T-helper 1 cell treated with Interleukin-12 subunit alpha and Interleukin-12 subunit beta and Interleukin-4 antibody, amounts not matched to agents 30 μg/mL and 1 μg/mL, for 36 hours (primary cell): Measurements from ENCODE around the gene RIMOC1.
A peak's percentile ranks its signal among the peaks of the same experiment; 100 is the strongest.
"Not testable (repeated sequence)": the region's sequence is repeated elsewhere in the genome, so short reads cannot be mapped to it uniquely, and the experiment has no call there.

ENCODE experiments used
- H3K27ac Mint-ChIP-seq: one replicate; pipeline ENCODE4 v1.8.0; 2021; ENCODE audit warnings: mild to moderate bottlenecking, mixed read lengths
- H3K27me3 Mint-ChIP-seq: one replicate; pipeline ENCODE4 v1.8.0; 2021; ENCODE audit warnings: low read depth, mixed read lengths
- H3K36me3 Mint-ChIP-seq: one replicate; pipeline ENCODE4 v1.8.0; 2021; ENCODE audit warnings: low read depth, mixed read lengths
- H3K4me1 Mint-ChIP-seq: one replicate; pipeline ENCODE4 v1.8.0; 2021; ENCODE audit warnings: low read depth, mixed read lengths
- H3K4me3 Mint-ChIP-seq: one replicate; pipeline ENCODE4 v1.8.0; 2021; ENCODE audit warnings: mild to moderate bottlenecking, moderate library complexity, mixed read lengths
- H3K9me3 Mint-ChIP-seq: one replicate; pipeline ENCODE4 v1.8.0; 2021; ENCODE audit warnings: mixed read lengths

RIMOC1 gene

GRCh38 chr5:41918105-41918504 lies 14.0 kb downstream of the RIMOC1 start:
- Mint-ChIP-seq H3K27ac (no peak overlapping the region), H3K4me3 (no peak overlapping the region), H3K27me3 (no peaks in the 10 kb centered on the region), H3K4me1 (peaks cover 4% of the 10 kb centered on the region), H3K36me3 (peaks cover 52% of the 10 kb centered on the region), H3K9me3 (no peaks in the 10 kb centered on the region)

DNA sequence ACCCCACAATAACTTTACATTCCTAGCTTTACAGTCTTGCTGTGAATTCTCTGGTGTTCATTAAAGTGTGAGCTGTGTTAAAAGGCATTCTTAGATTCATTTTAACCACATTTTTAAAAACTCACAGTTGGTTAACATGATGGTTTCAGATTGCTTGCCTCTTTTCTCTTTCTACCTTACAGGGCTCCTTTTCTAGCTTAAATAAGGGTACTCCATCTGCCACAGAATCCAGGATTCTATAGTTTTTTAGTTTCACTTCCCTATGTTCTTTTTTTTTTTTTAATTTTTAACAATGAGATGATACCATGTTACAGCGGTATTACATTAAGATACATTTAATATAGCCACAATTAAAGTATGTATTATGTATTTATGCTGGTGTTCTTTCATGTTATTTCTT lies 17.0 kb downstream of the RIMOC1 start:
- H3K9me3 Mint-ChIP-seq: no peaks in the 10 kb centered on the region
- H3K4me3 Mint-ChIP-seq: no peak overlapping the region
- no peaks in the 10 kb centered on the region for H3K27me3 Mint-ChIP-seq
- H3K4me1 Mint-ChIP-seq: peaks cover 17% of the 10 kb centered on the region
- H3K36me3 Mint-ChIP-seq: peaks cover 30% of the 10 kb centered on the region
- no peak overlapping the region for H3K27ac Mint-ChIP-seq

GRCh38 chr5:41921874-41922273 lies 17.7 kb downstream of the RIMOC1 start:
- H3K9me3 Mint-ChIP-seq: no peaks in the 10 kb centered on the region
- peaks cover 20% of the 10 kb centered on the region for H3K4me1 Mint-ChIP-seq
- no peaks in the 10 kb centered on the region for H3K27me3 Mint-ChIP-seq
- H3K27ac Mint-ChIP-seq: no peak overlapping the region
- no peak overlapping the region for H3K4me3 Mint-ChIP-seq
- peaks cover 30% of the 10 kb centered on the region for H3K36me3 Mint-ChIP-seq

GRCh38 chr5:41924526-41924871 lies 20.4 kb downstream of the RIMOC1 start:
- no peaks in the 10 kb centered on the region for H3K9me3 Mint-ChIP-seq
- peaks cover 22% of the 10 kb centered on the region for H3K4me1 Mint-ChIP-seq
- peak overlapping the region; percentile 95 for H3K27ac Mint-ChIP-seq
- peaks cover 15% of the 10 kb centered on the region for H3K36me3 Mint-ChIP-seq
- peak overlapping the region; percentile 78 for H3K4me3 Mint-ChIP-seq
- no peaks in the 10 kb centered on the region for H3K27me3 Mint-ChIP-seq

DNA sequence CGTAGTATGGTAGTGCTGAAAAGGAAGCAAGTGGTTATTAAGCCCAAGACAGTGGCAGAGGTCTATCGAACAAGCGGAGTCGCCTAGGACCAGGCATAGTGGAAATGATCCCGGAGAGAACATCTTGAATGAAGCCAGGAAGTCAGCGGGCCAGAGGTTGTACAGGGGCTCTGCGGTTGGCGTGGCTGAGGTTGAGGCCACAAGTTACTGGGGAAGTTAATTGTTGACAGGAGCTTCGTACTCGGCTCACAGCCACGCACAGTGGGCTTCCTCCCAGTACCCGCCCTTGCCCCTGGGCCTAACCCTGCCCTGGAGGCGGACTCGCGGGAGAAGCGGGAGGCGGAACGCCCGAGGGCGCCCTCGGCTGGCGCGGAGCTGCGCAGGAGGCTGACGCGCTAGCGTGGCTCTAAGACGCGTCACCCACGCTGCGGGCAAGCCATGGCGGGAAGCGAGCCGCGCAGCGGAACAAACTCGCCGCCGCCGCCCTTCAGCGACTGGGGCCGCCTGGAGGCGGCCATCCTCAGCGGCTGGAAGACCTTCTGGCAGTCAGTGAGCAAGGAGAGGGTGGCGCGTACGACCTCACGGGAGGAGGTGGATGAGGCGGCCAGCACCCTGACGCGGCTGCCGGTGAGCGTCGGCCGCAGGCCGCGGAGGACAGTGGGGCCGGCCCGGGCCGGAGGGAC lies 20.9 kb downstream of the RIMOC1 start, which contains the start of gene FBXO4:
TSS of gene FBXO4 (plus strand) at position 410 of the 683 bp plus-strand sequence. CDS start at position 439, 29 bp downstream.
- peaks cover 22% of the 10 kb centered on the region for H3K4me1 Mint-ChIP-seq
- H3K36me3 Mint-ChIP-seq: peaks cover 15% of the 10 kb centered on the region
- peak within 1 kb of the TSS; percentile 78 for H3K4me3 Mint-ChIP-seq
- peak within 1 kb of the TSS; percentile 95 for H3K27ac Mint-ChIP-seq
- H3K9me3 Mint-ChIP-seq: no peaks in the 10 kb centered on the region
- no peaks in the 10 kb centered on the region for H3K27me3 Mint-ChIP-seq

DNA sequence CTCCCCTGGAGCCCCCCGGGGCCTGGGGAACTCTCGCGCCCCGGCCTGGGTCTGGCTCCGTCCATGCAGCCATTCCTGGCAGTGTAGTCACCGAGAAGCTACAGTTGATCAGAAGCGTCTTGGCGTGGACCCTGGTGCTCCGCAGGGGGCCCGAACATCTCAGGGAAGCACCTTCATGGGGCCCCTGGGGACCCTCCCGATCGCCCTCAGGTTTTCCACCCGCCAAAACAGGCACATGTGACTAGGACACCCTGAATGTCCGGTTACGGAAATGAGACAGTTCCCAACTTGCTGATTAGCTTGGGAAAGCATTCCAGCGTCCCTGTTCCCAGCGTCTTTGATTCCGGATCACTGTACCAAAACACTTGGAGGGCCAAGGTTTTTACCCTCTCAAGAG lies 21.4 kb downstream of the RIMOC1 start:
- no peaks in the 10 kb centered on the region for H3K27me3 Mint-ChIP-seq
- H3K4me3 Mint-ChIP-seq: peak overlapping the region; percentile 78
- H3K4me1 Mint-ChIP-seq: peaks cover 22% of the 10 kb centered on the region
- H3K27ac Mint-ChIP-seq: peak overlapping the region; percentile 90
- no peaks in the 10 kb centered on the region for H3K9me3 Mint-ChIP-seq
- H3K36me3 Mint-ChIP-seq: peaks cover 16% of the 10 kb centered on the region

- Mint-ChIP-seq H3K27me3 (no peaks in the 10 kb centered on the region), H3K27ac (no peak overlapping the region), H3K9me3 (peaks cover 7% of the 10 kb centered on the region), H3K4me3 (no peak overlapping the region), H3K4me1 (peaks cover 19% of the 10 kb centered on the region), H3K36me3 (peaks cover 23% of the 10 kb centered on the region)
Observed at GRCh38 chr5:41927604-41928003, 23.5 kb downstream of the RIMOC1 start.

- Mint-ChIP-seq H3K36me3 (peaks cover 28% of the 10 kb centered on the region), H3K27ac (no peak overlapping the region), H3K4me3 (no peak overlapping the region), H3K27me3 (no peaks in the 10 kb centered on the region), H3K9me3 (peaks cover 7% of the 10 kb centered on the region), H3K4me1 (peaks cover 17% of the 10 kb centered on the region)
Observed at GRCh38 chr5:41929035-41929434, 24.9 kb downstream of the RIMOC1 start.

GRCh38 chr5:41932770-41933169 lies 28.6 kb downstream of the RIMOC1 start:
- Mint-ChIP-seq H3K4me3 (no peak overlapping the region), H3K36me3 (peaks cover 28% of the 10 kb centered on the region), H3K4me1 (no peaks in the 10 kb centered on the region), H3K27ac (no peak overlapping the region), H3K9me3 (peaks cover 7% of the 10 kb centered on the region), H3K27me3 (no peaks in the 10 kb centered on the region)

GRCh38 chr5:41935544-41935943 lies 31.4 kb downstream of the RIMOC1 start:
- Mint-ChIP-seq H3K4me1 (no peaks in the 10 kb centered on the region), H3K27ac (no peak overlapping the region), H3K9me3 (peaks cover 7% of the 10 kb centered on the region), H3K4me3 (no peak overlapping the region), H3K27me3 (no peaks in the 10 kb centered on the region), H3K36me3 (peaks cover 20% of the 10 kb centered on the region)

GRCh38 chr5:41940641-41941040 lies 36.5 kb downstream of the RIMOC1 start:
- no peaks in the 10 kb centered on the region for H3K27me3 Mint-ChIP-seq
- H3K36me3 Mint-ChIP-seq: peaks cover 1% of the 10 kb centered on the region
- H3K9me3 Mint-ChIP-seq: no peaks in the 10 kb centered on the region
- no peaks in the 10 kb centered on the region for H3K4me1 Mint-ChIP-seq
- no peak overlapping the region for H3K4me3 Mint-ChIP-seq
- no peak overlapping the region for H3K27ac Mint-ChIP-seq

DNA sequence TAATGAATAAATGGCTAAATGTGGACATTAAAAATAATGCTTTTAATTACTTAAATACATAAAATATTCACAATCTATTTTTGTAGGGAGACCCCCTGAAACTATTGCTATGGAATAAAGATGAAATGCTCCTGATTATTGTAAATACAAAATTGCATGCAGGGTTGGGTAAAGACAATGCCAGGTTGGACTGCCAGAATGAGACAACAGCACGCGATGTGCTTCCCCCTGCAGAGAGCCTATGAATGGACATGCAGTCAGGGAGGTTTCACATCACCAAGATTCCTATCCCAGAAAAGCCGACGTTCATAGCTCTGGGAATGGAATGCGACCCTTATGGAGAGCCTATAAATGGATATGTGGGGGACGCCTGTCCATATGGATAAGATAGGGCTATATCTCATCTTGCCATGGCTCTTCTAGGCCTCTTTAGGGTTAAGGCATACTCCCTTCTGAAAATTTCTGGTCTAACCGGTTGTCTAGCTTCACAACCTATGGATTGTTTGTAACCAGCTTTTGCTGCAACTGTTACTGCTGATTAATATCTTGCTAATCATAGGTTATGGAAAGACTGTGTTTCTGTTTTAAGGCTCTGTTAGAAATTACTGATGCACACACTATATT lies 41.3 kb downstream of the RIMOC1 start:
- H3K36me3 Mint-ChIP-seq, H3K9me3 Mint-ChIP-seq, H3K4me3 Mint-ChIP-seq, H3K27ac Mint-ChIP-seq, H3K27me3 Mint-ChIP-seq, H3K4me1 Mint-ChIP-seq: not testable (repeated sequence)

DNA sequence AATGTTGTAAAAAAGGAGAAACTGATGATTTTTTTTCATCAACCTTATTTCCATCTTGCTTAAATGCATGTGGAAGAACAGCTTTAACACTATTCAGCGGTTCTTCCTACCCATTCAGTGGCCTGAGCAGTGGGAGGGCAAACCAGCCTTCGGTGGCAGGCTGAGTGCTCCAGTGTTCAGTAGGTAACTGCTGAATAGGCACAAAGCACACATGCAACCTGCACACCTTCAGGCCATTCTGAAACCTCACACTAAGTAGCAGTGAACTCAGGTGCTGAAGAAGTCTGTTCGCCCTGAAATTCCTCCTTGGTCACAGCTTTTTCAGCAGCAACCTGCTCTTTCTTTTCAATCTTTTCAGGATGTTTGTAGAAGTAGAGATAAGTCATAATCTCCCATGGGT lies 47.1 kb downstream of the RIMOC1 start:
- Mint-ChIP-seq H3K9me3 (no peaks in the 10 kb centered on the region), H3K27me3 (no peaks in the 10 kb centered on the region), H3K36me3 (no peaks in the 10 kb centered on the region), H3K4me1 (no peaks in the 10 kb centered on the region), H3K27ac (no peak overlapping the region), H3K4me3 (no peak overlapping the region)
